ENCODE measurements around the gene SPATA20. TPM values are rescaled to one million over a fixed set of nuclear protein-coding genes. Genes with fewer than 3 reads are reported as not detected.

SPATA20 gene
- total RNA-seq, 1 donor from 2014 or later: 84.1 TPM

DNA sequence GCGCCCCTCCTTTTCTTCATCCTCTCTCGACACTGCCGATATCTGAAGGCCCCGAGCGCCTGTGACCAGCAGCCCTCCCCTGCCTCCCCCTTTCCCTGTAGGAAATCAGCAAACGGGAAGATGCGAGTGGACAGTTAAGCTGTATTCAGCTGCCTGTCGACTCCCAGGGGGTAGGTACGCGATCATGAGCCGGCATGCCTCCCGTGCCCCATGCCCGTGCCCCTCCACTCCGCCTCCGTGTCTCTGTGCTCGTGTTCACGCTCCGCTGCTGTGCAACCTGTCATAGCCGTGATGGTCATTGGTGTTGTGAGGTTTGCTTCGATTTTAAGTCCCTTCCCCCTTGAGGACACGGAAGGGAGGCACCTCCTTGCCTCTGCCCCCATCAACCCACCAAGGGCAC lies 47.9 kb downstream of the SPATA20 start:
- Mint-ChIP-seq H3K27ac (no peak overlapping the region), H3K4me1 (ENCODE audit: low read depth) (peaks cover 17% of the 10 kb centered on the region), H3K27me3 (peaks cover 4% of the 10 kb centered on the region), H3K9me3 (ENCODE audit: low read depth) (no peaks in the 10 kb centered on the region), H3K4me3 (ENCODE audit: low read depth) (no peak overlapping the region), H3K36me3 (ENCODE audit: insufficient read depth) (no peaks in the 10 kb centered on the region)
- TF ChIP-seq, protein P1, sequence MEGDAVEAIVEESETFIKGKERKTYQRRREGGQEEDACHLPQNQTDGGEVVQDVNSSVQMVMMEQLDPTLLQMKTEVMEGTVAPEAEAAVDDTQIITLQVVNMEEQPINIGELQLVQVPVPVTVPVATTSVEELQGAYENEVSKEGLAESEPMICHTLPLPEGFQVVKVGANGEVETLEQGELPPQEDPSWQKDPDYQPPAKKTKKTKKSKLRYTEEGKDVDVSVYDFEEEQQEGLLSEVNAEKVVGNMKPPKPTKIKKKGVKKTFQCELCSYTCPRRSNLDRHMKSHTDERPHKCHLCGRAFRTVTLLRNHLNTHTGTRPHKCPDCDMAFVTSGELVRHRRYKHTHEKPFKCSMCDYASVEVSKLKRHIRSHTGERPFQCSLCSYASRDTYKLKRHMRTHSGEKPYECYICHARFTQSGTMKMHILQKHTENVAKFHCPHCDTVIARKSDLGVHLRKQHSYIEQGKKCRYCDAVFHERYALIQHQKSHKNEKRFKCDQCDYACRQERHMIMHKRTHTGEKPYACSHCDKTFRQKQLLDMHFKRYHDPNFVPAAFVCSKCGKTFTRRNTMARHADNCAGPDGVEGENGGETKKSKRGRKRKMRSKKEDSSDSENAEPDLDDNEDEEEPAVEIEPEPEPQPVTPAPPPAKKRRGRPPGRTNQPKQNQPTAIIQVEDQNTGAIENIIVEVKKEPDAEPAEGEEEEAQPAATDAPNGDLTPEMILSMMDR (IDR thresholded peaks at IDR 0.05; ENCODE audit: unreplicated experiment): no peak
- DNase-seq (ENCODE audit: low spot score, unreplicated experiment): no peak

DNA sequence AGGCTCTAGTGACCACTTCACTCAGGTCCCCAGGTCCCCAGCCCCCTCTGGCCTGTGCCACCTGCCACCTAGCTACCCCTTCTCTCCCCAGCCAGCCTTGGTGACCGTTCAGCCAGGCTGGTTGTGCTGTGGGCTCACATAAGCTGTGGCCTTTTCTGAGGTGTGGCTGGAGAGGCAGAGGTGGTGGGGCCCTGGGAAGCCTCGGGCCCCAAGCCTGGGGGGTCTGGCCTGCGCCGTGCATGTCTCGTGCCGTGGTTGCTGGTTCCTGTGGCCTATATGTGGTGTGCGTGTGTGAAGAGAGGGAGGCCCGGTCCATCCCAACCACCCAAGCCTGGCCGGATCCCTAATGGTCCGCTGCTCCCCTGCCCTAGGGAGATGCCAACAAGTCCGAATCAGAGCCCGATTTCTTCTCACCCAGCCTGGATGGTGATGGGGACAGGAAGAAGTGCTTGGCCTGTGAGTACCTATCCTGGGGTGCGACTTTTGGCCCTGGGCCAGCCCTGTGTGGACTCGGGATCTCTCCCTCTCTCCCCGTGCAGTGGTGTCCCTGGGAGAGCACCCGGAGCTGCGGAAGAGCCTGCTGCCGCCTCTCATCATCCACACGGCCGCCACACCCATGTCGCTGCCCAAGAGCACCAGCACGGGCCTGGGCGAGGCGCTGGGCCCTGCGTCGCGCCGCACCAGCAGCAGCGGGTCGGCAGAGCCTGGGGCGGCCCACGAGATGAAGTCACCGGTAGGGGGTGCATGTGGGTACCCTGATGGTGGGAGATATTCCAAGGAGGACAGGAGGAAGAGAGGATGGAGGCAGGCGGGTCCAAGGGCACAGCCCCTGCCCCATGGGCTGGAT lies 49.4 kb downstream of the SPATA20 start:
- Mint-ChIP-seq H3K9me3 (ENCODE audit: low read depth) (no peaks in the 10 kb centered on the region), H3K4me1 (ENCODE audit: low read depth) (peaks cover 17% of the 10 kb centered on the region), H3K27me3 (peaks cover 4% of the 10 kb centered on the region), H3K4me3 (ENCODE audit: low read depth) (no peak overlapping the region), H3K27ac (no peak overlapping the region), H3K36me3 (ENCODE audit: insufficient read depth) (no peaks in the 10 kb centered on the region)
- TF ChIP-seq, protein P1 (IDR thresholded peaks at IDR 0.05; ENCODE audit: unreplicated experiment): peak; percentile 50
- no peak for DNase-seq (ENCODE audit: low spot score, unreplicated experiment)

DNA sequence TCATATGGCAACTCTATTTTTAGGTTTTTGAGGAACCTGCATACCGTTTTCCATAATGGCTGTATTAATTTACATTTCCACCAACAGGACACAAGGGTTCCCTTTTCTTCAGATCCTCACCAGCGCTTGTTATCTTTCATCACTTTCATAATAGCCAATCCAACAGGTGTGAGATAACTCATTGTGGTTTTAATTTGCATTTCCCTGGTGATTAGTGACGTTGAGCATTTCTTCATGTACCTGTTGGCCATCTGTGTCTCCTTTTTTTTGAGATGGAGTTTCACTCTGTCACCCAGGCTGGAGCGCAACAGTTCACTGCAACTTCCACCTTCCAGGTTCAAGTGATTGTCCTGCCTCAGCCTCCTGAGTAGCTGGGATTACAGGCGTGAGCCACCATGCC lies 51.5 kb downstream of the SPATA20 start:
- peaks cover 12% of the 10 kb centered on the region for H3K4me1 Mint-ChIP-seq (ENCODE audit: low read depth)
- no peak overlapping the region for H3K4me3 Mint-ChIP-seq (ENCODE audit: low read depth)
- H3K36me3 Mint-ChIP-seq (ENCODE audit: insufficient read depth): no peaks in the 10 kb centered on the region
- DNase-seq (ENCODE audit: low spot score, unreplicated experiment): no peak
- H3K9me3 Mint-ChIP-seq (ENCODE audit: low read depth): no peaks in the 10 kb centered on the region
- TF ChIP-seq, protein P1 (IDR thresholded peaks at IDR 0.05; ENCODE audit: unreplicated experiment): no peak
- H3K27ac Mint-ChIP-seq: no peak overlapping the region
- H3K27me3 Mint-ChIP-seq: peaks cover 16% of the 10 kb centered on the region

DNA sequence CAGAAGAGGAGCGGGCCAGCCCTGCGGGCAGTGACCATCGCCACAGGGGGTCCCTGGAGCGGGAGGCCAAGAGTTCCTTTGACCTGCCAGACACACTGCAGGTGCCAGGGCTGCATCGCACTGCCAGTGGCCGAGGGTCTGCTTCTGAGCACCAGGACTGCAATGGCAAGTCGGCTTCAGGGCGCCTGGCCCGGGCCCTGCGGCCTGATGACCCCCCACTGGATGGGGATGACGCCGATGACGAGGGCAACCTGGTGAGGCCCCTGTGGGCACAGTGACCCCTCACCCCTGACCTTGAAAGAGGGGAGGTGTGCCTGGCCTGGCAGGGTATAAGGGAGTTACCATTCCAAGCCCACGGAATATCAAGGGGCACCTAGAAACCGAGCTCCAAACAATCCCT lies 52.6 kb downstream of the SPATA20 start:
- no peaks in the 10 kb centered on the region for H3K9me3 Mint-ChIP-seq (ENCODE audit: low read depth)
- no peak overlapping the region for H3K4me3 Mint-ChIP-seq (ENCODE audit: low read depth)
- DNase-seq (ENCODE audit: low spot score, unreplicated experiment): no peak
- H3K36me3 Mint-ChIP-seq (ENCODE audit: insufficient read depth): no peaks in the 10 kb centered on the region
- H3K27me3 Mint-ChIP-seq: peaks cover 19% of the 10 kb centered on the region
- TF ChIP-seq, protein P1 (IDR thresholded peaks at IDR 0.05; ENCODE audit: unreplicated experiment): no peak
- H3K4me1 Mint-ChIP-seq (ENCODE audit: low read depth): peaks cover 7% of the 10 kb centered on the region
- no peak overlapping the region for H3K27ac Mint-ChIP-seq

DNA sequence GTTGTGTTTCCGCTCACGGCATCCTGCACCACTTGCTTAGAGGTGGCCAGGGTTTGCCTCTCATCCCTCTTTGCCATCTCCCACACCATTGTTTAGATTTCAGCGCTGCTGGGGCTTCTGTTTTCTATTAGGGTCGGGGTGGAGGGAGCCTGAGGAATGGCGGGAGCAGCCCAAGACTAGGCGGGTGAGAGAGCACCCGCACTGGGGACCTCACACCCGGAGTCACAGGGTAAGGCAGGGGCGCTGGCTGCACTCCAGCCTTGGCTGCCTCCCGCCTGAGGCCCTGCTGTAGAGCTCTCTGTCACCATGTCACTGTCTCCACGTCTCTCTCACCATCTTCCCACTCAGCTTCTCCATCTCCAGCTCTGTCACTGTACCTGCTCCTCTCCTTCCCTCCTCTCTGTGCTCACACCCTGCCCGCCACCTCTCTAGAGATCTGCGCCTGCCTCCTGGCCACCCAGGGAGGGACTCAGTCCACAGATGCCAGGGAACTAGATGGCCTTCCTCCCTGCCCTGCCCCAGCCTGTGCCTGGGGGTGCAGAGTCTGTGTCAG lies 54.9 kb downstream of the SPATA20 start:
- Mint-ChIP-seq H3K9me3 (ENCODE audit: low read depth) (no peaks in the 10 kb centered on the region), H3K4me1 (ENCODE audit: low read depth) (peaks cover 7% of the 10 kb centered on the region), H3K36me3 (ENCODE audit: insufficient read depth) (no peaks in the 10 kb centered on the region), H3K27me3 (peaks cover 27% of the 10 kb centered on the region), H3K4me3 (ENCODE audit: low read depth) (no peak overlapping the region), H3K27ac (no peak overlapping the region)
- DNase-seq (ENCODE audit: low spot score, unreplicated experiment): no peak
- TF ChIP-seq, protein P1 (IDR thresholded peaks at IDR 0.05; ENCODE audit: unreplicated experiment): no peak
